Endothelial cell of umbilical vein (primary cell): ENCODE data around the gene ZSCAN16. TPM values are rescaled to one million over a fixed set of nuclear protein-coding genes. Genes with fewer than 3 reads are reported as not detected.

ENCODE experiments used
- BruUV-seq: library from RNA; stranded (reverse); fragments of 400-500 nt; replicated peaks from 2 replicates; lab custom pipeline; 2021; lab: Mats Ljungman, UMichigan
- CTCF ChIA-PET: fragments of 300-600, 350-600 bp; sonication (Branson Sonifier 250); formaldehyde crosslinking; loops from one replicate; lab custom pipeline; 2021; ENCODE audit warnings: antibody characterized with exemption, inconsistent platforms; lab: Charles Lee
- POLR2A ChIA-PET: fragments of 300-600, 350-600 bp; sonication (Branson Sonifier 250); formaldehyde crosslinking; loops from one replicate; lab custom pipeline; 2021; ENCODE audit warnings: antibody characterized with exemption, inconsistent platforms; lab: Charles Lee
- DNase-seq: peaks from one replicate; pipeline ENCODE4 v3.0.0-alpha.2; 2011; ENCODE audit warnings: low read depth, low spot score
- FAIRE-seq: peaks from 2 replicates; lab custom pipeline; 2011; peaks lifted over from hg19 to GRCh38; lab: Jason Lieb, UNC
- H2AFZ ChIP-seq: 2 replicates; pipeline ENCODE4 v1.6.0; 2012; ENCODE audit warnings: low read depth, low read length, control low read depth, inconsistent platforms
- H3K27ac ChIP-seq: 2 replicates; pipeline ENCODE4 v1.5.1; 2011; ENCODE audit warnings: low read depth, mild to moderate bottlenecking, control low read depth, low read length, moderate library complexity; ENCODE audit not compliant: insufficient read depth
- H3K27me3 ChIP-seq, 2 experiments: 2 replicates each; pipeline versions ENCODE4 v1.6.0 to v1.6.1; 2011; ENCODE audit warnings: low read length in 2 of 2, mixed read lengths in 1 of 2; ENCODE audit not compliant: control insufficient read depth in 2 of 2, insufficient read depth in 2 of 2
- H3K36me3 ChIP-seq, 2 experiments: 2 replicates in 1 of 2; 3 replicates in 1 of 2; pipeline ENCODE4 v1.5.1; 2011; ENCODE audit warnings: low read length in 2 of 2, mild to moderate bottlenecking in 1 of 2, moderate library complexity in 1 of 2; ENCODE audit not compliant: control insufficient read depth in 2 of 2, insufficient read depth in 2 of 2; ENCODE audit errors: extremely low read depth in 1 of 2
- H3K4me1 ChIP-seq: 3 replicates; pipeline ENCODE4 v1.5.1; 2011; ENCODE audit warnings: mild to moderate bottlenecking, low read length; ENCODE audit not compliant: control insufficient read depth, insufficient read depth; ENCODE audit errors: extremely low read depth
- H3K4me2 ChIP-seq: 2 replicates; pipeline ENCODE4 v1.6.1; 2011; ENCODE audit warnings: low read length, control low read depth, mixed read lengths; ENCODE audit not compliant: insufficient read depth
- H3K4me3 ChIP-seq, 3 experiments: fragments of 200-600 bp in 1 of 3; sonication (generic), shearing (Covaris generic) in 1 of 3; replicated peaks in 1 of 3; 2 replicates each; pipeline ENCODE4 v1.5.1; 2011 to 2016; ENCODE audit warnings: control low read depth in 3 of 3, low read length in 3 of 3, mild to moderate bottlenecking in 2 of 3, inconsistent platforms in 1 of 3, low read depth in 1 of 3, moderate library complexity in 1 of 3; ENCODE audit not compliant: insufficient read depth in 1 of 3
- H3K79me2 ChIP-seq: 2 replicates; pipeline ENCODE4 v1.6.0; 2012; ENCODE audit warnings: low read length, inconsistent platforms; ENCODE audit not compliant: control insufficient read depth, insufficient read depth
- H3K9ac ChIP-seq: replicated peaks from 2 replicates; pipeline ENCODE3; 2011; ENCODE audit warnings: low read length, control low read depth; ENCODE audit not compliant: insufficient read depth; ENCODE audit errors: extremely low read depth
- H3K9me1 ChIP-seq: replicated peaks from 3 replicates; pipeline ENCODE4 v1.6.0; 2011; ENCODE audit warnings: mild to moderate bottlenecking, low read length; ENCODE audit not compliant: control insufficient read depth, insufficient read depth; ENCODE audit errors: extremely low read depth
- H3K9me3 ChIP-seq: replicated peaks from 2 replicates; pipeline ENCODE4 v1.5.1; 2012; ENCODE audit warnings: low read length, inconsistent platforms; ENCODE audit not compliant: control insufficient read depth, insufficient read depth
- H4K20me1 ChIP-seq: replicated peaks from 2 replicates; pipeline ENCODE3; 2011; ENCODE audit warnings: mild to moderate bottlenecking, low read length; ENCODE audit not compliant: control insufficient read depth, insufficient read depth; ENCODE audit errors: extremely low read depth
- CTCF ChIP-seq, 2 donors: IDR thresholded peaks; 1 replicate in 1 of 2; 2 replicates in 1 of 2; pipeline ENCODE4 v1.5.1; 2011; ENCODE audit warnings: low read length in 2 of 2, mild to moderate bottlenecking in 2 of 2, moderate library complexity in 2 of 2, control low read depth in 1 of 2, inconsistent platforms in 1 of 2, low read depth in 1 of 2; ENCODE audit not compliant: insufficient read depth in 1 of 2; ENCODE audit errors: extremely low read depth in 1 of 2
- EZH2 ChIP-seq: IDR thresholded peaks from 2 replicates; pipeline ENCODE4 v1.6.1; 2012; ENCODE audit warnings: borderline replicate concordance, low read depth, mild to moderate bottlenecking, moderate library complexity, low read length, inconsistent platforms; ENCODE audit not compliant: severe bottlenecking
- FOS ChIP-seq: IDR thresholded peaks from 2 replicates; pipeline ENCODE4 v1.6.1; 2011; ENCODE audit warnings: mild to moderate bottlenecking, low read length, moderate library complexity, borderline replicate concordance; ENCODE audit not compliant: insufficient read depth
- GATA2 ChIP-seq: IDR thresholded peaks from 2 replicates; pipeline ENCODE4 v1.7.0; 2011; ENCODE audit warnings: low read depth, mild to moderate bottlenecking, moderate library complexity, mixed read lengths, low read length; ENCODE audit not compliant: insufficient read length, insufficient read depth
- JUN ChIP-seq: IDR thresholded peaks from 2 replicates; pipeline ENCODE4 v1.6.1; 2011; ENCODE audit warnings: borderline replicate concordance, low read depth; ENCODE audit not compliant: insufficient read length, insufficient read depth
- MAX ChIP-seq: IDR thresholded peaks from 2 replicates; pipeline ENCODE4 v1.6.1; 2011; ENCODE audit not compliant: insufficient read depth, insufficient read length
- MYC ChIP-seq: IDR thresholded peaks from one replicate; pipeline ENCODE4 v1.6.1; 2011; ENCODE audit warnings: mild to moderate bottlenecking, low read depth, low read length
- POLR2A ChIP-seq: IDR thresholded peaks from 2 replicates; pipeline ENCODE4 v1.6.1; 2012; ENCODE audit warnings: low read depth, mild to moderate bottlenecking, control low read depth, low read length
- POLR2AphosphoS5 ChIP-seq: IDR thresholded peaks from 2 replicates; pipeline ENCODE4 v1.6.1; 2012; ENCODE audit warnings: low read depth, mild to moderate bottlenecking, control low read depth, low read length, moderate library complexity; ENCODE audit not compliant: insufficient read depth
- dilution Hi-C: fragments of 300-500 bp; cut with MboI; formaldehyde crosslinking; loops from one replicate; pipeline ENCODE4 v1.15.0; 2019; ENCODE audit warnings: low sequenced_read_pairs; ENCODE audit not compliant: extremely low pct_ligation_motif_present
- intact Hi-C: fragments of 100-400 bp; cut with micrococcal nuclease; formaldehyde crosslinking; loops from one replicate; pipeline ENCODE4 v1.10.0; 2022
- polyA plus RNA-seq, 4 experiments: library from polyadenylated mRNA; depleted of rRNA in 3 of 4; stranded (reverse) in 3 of 4; unstranded in 1 of 4; fragments of >200 nt; gene quantifications; 2 replicates each; pipeline versions ENCODE4 v1.2.1 to v1.2.3, GENCODE V29; 2011 to 2012; ENCODE audit warnings: missing spikeins in 1 of 4
- total RNA-seq: library from RNA; stranded (reverse); gene quantifications from 2 replicates; pipeline ENCODE4 v1.2.3, GENCODE V29; 2021

Gene ZSCAN16
- total and polyA plus RNA-seq, 2 donors (not counting 3 experiments of a cell fraction or from before 2014, with no cell fraction given): 4.9 to 7.7 TPM

- H3K4me2 ChIP-seq: no peak overlapping the region
- no peaks in the 10 kb centered on the region for H3K9me1 ChIP-seq
- H3K9me3 ChIP-seq: no peaks in the 10 kb centered on the region
- ChIA-PET CTCF (no interaction called here), POLR2A (no interaction called here)
- DNase-seq: no peak
- H3K79me2 ChIP-seq: no peaks in the 10 kb centered on the region
- H3K27me3 ChIP-seq: peaks cover 0 to 4% of the 10 kb centered on the region in 2 experiments
- H3K4me3 ChIP-seq: no peak overlapping the region
- no peak overlapping the region for H2AFZ ChIP-seq
- TF ChIP-seq GATA2 (no peak), JUN (no peak), FOS (no peak), MAX (no peak), POLR2A (no peak), POLR2AphosphoS5 (no peak), CTCF (IDR thresholded peaks at IDR 0.05; ENCODE audit: extremely low read depth in 1 of 2, insufficient read depth in 1 of 2, low read depth in 1 of 2, low read length in 2 of 2) (no peak), MYC (no peak), EZH2 (no peak)
- H4K20me1 ChIP-seq: no peaks in the 10 kb centered on the region
- no peaks in the 10 kb centered on the region for H3K36me3 ChIP-seq
- no peak for FAIRE-seq
- dilution Hi-C loops (no loop called here), intact Hi-C loops (no loop called here)
- no TSS peak for BruUV-seq
- peaks cover 6% of the 10 kb centered on the region for H3K4me1 ChIP-seq
- H3K9ac ChIP-seq: no peak overlapping the region
- no peak overlapping the region for H3K27ac ChIP-seq
Observed at GRCh38 chr6:28165563-28165962, 41.2 kb downstream of the ZSCAN16 start.
